Skin of body (tissue), 3 donors: ENCODE results near the gene TSPOAP1. TPM values are rescaled to one million over a fixed set of nuclear protein-coding genes. Genes with fewer than 3 reads are reported as not detected.

Experiments
- DNase-seq: peaks from one replicate; lab custom pipeline; 2025; lab: John Stamatoyannopoulos, UW
- small RNA-seq: library from RNA; depleted of rRNA; stranded (forward); fragments of <200 nt; gene quantifications from one replicate; pipeline ENCODE3, GENCODE V24; 2014; ENCODE audit warnings: low replicate concordance
- total RNA-seq: library from RNA; depleted of rRNA; stranded (reverse); fragments of >200 nt; gene quantifications from one replicate; pipeline ENCODE4 v1.2.3, GENCODE V29; 2014

The TSPOAP1 gene
- total RNA-seq, 1 donor from 2014 or later, result 3.9 TPM

DNA sequence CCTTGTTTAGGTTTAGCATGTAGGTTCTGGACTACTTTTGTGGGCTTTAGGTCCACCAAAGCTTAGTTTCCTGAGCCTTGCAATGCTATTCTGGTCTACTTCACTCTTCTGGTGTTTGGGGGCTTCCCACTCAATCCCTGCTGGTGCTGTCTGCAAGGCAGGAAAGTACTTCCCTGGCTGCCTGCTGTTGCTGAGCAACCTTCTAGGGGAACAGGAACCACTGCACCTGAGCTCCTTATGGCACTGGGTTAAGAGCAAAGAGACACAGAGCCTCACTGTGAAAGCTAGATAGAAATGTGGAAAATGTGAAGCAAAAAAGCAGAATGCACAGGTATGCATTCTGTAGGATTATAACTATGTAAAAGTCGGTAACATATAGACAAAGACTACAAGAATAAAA, 64.8 kb downstream of the TSPOAP1 start:
- DNase-seq, result no peak

DNA sequence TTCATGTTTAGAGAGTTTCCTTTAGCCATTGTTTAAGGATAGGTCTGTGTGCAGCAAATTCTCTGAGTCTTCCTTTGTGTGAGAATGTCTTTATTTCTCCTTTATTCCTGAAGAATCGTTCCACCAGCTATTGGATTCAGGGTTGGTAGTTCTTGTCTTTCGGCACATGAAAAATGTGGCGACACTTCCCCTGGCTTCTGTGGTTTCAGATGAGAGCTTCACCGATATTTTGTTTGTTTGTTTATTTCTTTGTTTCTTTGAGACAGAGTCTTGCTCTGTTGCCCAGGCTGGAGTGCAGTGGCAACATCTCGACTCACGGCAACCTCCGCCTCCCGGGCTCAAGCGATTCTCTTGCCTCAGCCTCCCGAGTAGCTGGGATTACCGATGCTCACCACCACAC, 66.4 kb downstream of the TSPOAP1 start:
- DNase-seq, result no peak

DNA sequence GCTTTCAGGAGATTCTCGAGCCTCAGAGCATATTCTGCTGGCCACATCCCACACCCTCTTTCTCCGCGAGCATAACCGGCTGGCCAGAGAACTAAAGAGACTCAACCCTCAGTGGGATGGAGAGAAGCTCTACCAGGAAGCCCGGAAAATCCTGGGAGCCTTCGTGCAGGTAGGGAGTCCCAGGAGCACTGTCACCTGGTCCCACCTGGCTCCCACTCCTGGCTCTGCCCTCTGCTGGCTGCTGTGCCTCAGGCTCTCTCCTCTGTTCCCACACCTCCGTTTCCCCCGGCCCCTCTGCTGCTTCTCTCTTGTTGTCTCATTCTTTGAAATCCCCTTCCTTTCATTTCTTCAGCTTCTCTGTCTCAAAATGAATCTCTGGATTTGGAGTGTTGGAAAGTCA, 73.8 kb downstream of the TSPOAP1 start:
- DNase-seq, result no peak

DNA sequence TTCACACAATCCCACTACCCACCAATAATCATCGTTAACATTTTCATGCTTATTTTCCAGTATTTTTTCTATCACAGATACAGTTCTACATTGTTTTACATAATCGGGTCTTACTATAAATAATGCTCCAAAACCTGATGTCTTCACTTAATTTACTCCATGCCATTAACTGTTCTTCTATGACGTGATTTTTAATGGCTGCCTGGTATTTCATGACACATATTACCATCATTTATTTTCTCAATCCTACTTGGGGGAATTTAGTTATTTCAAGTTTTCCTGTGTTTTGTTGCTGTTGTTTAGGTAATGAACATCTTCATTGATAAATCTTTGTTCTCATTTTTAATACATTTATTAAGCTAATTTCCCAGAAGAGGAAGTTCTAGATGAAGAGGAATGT, 75.5 kb downstream of the TSPOAP1 start:
- DNase-seq, result no peak

DNA sequence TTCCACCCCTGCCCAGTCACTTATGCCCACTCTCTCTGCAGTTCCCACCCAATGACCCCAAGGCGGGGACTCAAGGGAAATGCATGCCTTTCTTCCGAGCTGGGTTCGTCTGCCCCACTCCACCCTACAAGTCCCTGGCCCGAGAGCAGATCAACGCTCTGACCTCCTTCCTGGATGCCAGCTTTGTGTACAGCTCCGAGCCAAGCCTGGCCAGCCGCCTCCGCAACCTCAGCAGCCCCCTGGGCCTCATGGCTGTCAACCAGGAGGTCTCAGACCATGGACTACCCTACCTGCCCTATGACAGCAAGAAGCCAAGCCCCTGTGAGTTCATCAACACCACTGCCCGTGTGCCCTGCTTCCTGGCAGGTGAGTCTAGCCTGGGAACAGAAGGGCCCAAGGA, 76.5 kb downstream of the TSPOAP1 start:
- DNase-seq, result no peak

Small RNAs within 50 kb of the gene (small RNA-seq; reads per million reads assigned to genes)
- not detected for gene MIR4736

Other genes starting within 250 kb of the TSPOAP1 start
- gene DYNLL2, start 245.4 kb downstream of the TSPOAP1 start, total RNA-seq, result 16.1 TPM
- gene OR4D1, start 180.4 kb downstream of the TSPOAP1 start, total RNA-seq, result not detected
- not detected for gene OR4D2, start 161.8 kb downstream of the TSPOAP1 start, total RNA-seq
- gene EPX, start 136.1 kb downstream of the TSPOAP1 start, total RNA-seq, result 1.9 TPM
- 11.0 TPM for gene MKS1, start 109.5 kb downstream of the TSPOAP1 start, total RNA-seq
- not detected for gene LPO, start 90.2 kb downstream of the TSPOAP1 start, total RNA-seq
- 51.1 TPM for gene MPO, start 47.9 kb downstream of the TSPOAP1 start, total RNA-seq
- gene SUPT4H1, start 23.4 kb upstream of the TSPOAP1 start, total RNA-seq, result 35.0 TPM
- gene RNF43, start 88.7 kb upstream of the TSPOAP1 start, total RNA-seq, result 9.9 TPM
- under 0.01 TPM for gene HSF5, start 159.6 kb upstream of the TSPOAP1 start, total RNA-seq
- 29.4 TPM for gene MTMR4, start 185.8 kb upstream of the TSPOAP1 start, total RNA-seq